Stimulated activated CD4-positive, alpha-beta T cell treated with anti-CD3 and anti-CD28 coated beads, Interleukin-2, amount 100 ng/mL, for 24 hours (primary cell): Measurements from ENCODE around the gene LPIN3.
"Not testable (repeated sequence)": the region's sequence is repeated elsewhere in the genome, so short reads cannot be mapped to it uniquely, and the experiment has no call there.

Experiments
- DNase-seq, 2 donors: peaks; one replicate each; pipeline ENCODE4 v3.0.0-alpha.2; 2020

LPIN3 gene

GRCh38 chr20:41340327-41341055, at the start of gene LPIN3:
Gene LPIN3, plus strand, starts transcription at chr20:41340821. Its CDS starts 4,983 bp downstream, at chr20:41345804.
- DNase-seq = peak; percentile 55 to 76

- no peak for DNase-seq
Observed at GRCh38 chr20:41293269-41294037, 47.2 kb upstream of the LPIN3 start.

GRCh38 chr20:41299899-41300298, 40.7 kb upstream of the LPIN3 start:
- DNase-seq = no peak

GRCh38 chr20:41300383-41300782, 40.2 kb upstream of the LPIN3 start:
- DNase-seq = no peak

GRCh38 chr20:41300886-41301285, 39.7 kb upstream of the LPIN3 start:
- DNase-seq = no peak

GRCh38 chr20:41304002-41304401, 36.6 kb upstream of the LPIN3 start:
- no peak for DNase-seq

- DNase-seq = no peak
Observed at GRCh38 chr20:41304424-41305079, 36.1 kb upstream of the LPIN3 start.

GRCh38 chr20:41306061-41306727, 34.4 kb upstream of the LPIN3 start:
- no peak for DNase-seq

- DNase-seq = no peak
Observed at GRCh38 chr20:41307021-41307420, 33.6 kb upstream of the LPIN3 start.

GRCh38 chr20:41308290-41308711, 32.3 kb upstream of the LPIN3 start:
- no peak for DNase-seq

GRCh38 chr20:41308726-41309413, 31.8 kb upstream of the LPIN3 start:
- no peak for DNase-seq

GRCh38 chr20:41309817-41310216, 30.8 kb upstream of the LPIN3 start:
- DNase-seq = no peak

GRCh38 chr20:41312009-41312408, 28.6 kb upstream of the LPIN3 start:
- DNase-seq = not testable (repeated sequence)

- no peak for DNase-seq
Observed at GRCh38 chr20:41314386-41314785, 26.2 kb upstream of the LPIN3 start.

GRCh38 chr20:41316051-41316450, 24.6 kb upstream of the LPIN3 start:
- no peak for DNase-seq

- DNase-seq = peak; percentile 85 to 86
Observed at GRCh38 chr20:41316602-41317545, 23.7 kb upstream of the LPIN3 start.

- DNase-seq = peak; percentile 96 to 97
Observed at GRCh38 chr20:41317546-41318270, 22.9 kb upstream of the LPIN3 start, which contains the start of gene ZHX3. Gene ZHX3, minus strand, starts transcription at chr20:41317731. Its CDS starts 112,815 bp downstream, at chr20:41204916.

GRCh38 chr20:41318271-41318649, 22.4 kb upstream of the LPIN3 start:
- DNase-seq = no peak

- no peak for DNase-seq
Observed at GRCh38 chr20:41320441-41320840, 20.2 kb upstream of the LPIN3 start.

- no peak for DNase-seq
Observed at GRCh38 chr20:41320976-41321375, 19.6 kb upstream of the LPIN3 start.

GRCh38 chr20:41327178-41327577, 13.4 kb upstream of the LPIN3 start:
- DNase-seq = no peak
